Measurements from ENCODE around the gene PSMD1.

The PSMD1 gene

GRCh38 chr2:231013820-231014219 lies 42.8 kb upstream of the PSMD1 start:
- Histone ChIP-seq H4K20me1 (ENCODE audit: insufficient read depth, low read length) (no peaks in the 10 kb centered on the region), H3K4me1 (ENCODE audit: low read length) (no peaks in the 10 kb centered on the region), H2AFZ (ENCODE audit: low read depth, low read length) (no peak overlapping the region), H3K79me2 (ENCODE audit: low read length) (no peaks in the 10 kb centered on the region), H3K27ac (ENCODE audit: low read length) (no peak overlapping the region), H3K4me3 (ENCODE audit: low read length) (no peak overlapping the region), H3K4me2 (ENCODE audit: low read length) (no peak overlapping the region), H3K36me3 (replicated peaks; ENCODE audit: low read depth, low read length) (no peaks in the 10 kb centered on the region), H3K9ac (ENCODE audit: low read length) (no peak overlapping the region), H3K9me3 (ENCODE audit: insufficient read depth, low read length) (no peaks in the 10 kb centered on the region), H3K27me3 (ENCODE audit: low read depth, low read length) (no peaks in the 10 kb centered on the region)
- TF ChIP-seq, protein P1, sequence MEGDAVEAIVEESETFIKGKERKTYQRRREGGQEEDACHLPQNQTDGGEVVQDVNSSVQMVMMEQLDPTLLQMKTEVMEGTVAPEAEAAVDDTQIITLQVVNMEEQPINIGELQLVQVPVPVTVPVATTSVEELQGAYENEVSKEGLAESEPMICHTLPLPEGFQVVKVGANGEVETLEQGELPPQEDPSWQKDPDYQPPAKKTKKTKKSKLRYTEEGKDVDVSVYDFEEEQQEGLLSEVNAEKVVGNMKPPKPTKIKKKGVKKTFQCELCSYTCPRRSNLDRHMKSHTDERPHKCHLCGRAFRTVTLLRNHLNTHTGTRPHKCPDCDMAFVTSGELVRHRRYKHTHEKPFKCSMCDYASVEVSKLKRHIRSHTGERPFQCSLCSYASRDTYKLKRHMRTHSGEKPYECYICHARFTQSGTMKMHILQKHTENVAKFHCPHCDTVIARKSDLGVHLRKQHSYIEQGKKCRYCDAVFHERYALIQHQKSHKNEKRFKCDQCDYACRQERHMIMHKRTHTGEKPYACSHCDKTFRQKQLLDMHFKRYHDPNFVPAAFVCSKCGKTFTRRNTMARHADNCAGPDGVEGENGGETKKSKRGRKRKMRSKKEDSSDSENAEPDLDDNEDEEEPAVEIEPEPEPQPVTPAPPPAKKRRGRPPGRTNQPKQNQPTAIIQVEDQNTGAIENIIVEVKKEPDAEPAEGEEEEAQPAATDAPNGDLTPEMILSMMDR (IDR thresholded peaks at IDR 0.05; ENCODE audit: low read depth, low read length), result no peak
- no peak for TF ChIP-seq EZH2phosphoT487 (IDR thresholded peaks at IDR 0.05; ENCODE audit: low read depth)

GRCh38 chr2:231015478-231015877 lies 41.2 kb upstream of the PSMD1 start:
- Histone ChIP-seq H3K4me3 (ENCODE audit: low read length) (no peak overlapping the region), H3K36me3 (replicated peaks; ENCODE audit: low read depth, low read length) (no peaks in the 10 kb centered on the region), H3K27me3 (ENCODE audit: low read depth, low read length) (no peaks in the 10 kb centered on the region), H3K4me2 (ENCODE audit: low read length) (no peak overlapping the region), H3K79me2 (ENCODE audit: low read length) (no peaks in the 10 kb centered on the region), H4K20me1 (ENCODE audit: insufficient read depth, low read length) (no peaks in the 10 kb centered on the region), H3K27ac (ENCODE audit: low read length) (no peak overlapping the region), H3K4me1 (ENCODE audit: low read length) (no peaks in the 10 kb centered on the region), H3K9me3 (ENCODE audit: insufficient read depth, low read length) (no peaks in the 10 kb centered on the region), H3K9ac (ENCODE audit: low read length) (no peak overlapping the region), H2AFZ (ENCODE audit: low read depth, low read length) (no peak overlapping the region)
- TF ChIP-seq, protein P1 (IDR thresholded peaks at IDR 0.05; ENCODE audit: low read depth, low read length), result no peak
- no peak for TF ChIP-seq EZH2phosphoT487 (IDR thresholded peaks at IDR 0.05; ENCODE audit: low read depth)

DNA sequence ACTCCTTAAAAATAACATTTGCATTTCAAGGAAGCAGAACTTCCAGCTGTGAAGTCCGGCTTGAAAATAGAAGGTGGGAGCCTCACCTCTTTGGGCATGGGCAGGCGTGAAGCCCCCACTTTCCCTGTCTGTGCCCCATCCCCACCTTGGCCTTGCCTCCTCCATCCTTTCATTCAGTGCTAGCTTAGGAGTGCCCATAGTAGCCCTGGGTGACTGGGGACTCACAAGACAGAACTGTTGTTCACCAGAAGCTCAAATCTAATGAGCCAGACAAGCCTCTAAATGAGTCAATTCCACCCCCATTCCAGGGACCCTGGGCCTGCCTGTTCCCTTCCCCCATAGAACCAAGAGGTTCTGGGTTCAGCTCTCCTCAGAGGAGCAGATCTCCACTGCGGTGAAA lies 40.7 kb upstream of the PSMD1 start:
- no peak overlapping the region for H3K4me3 ChIP-seq (ENCODE audit: low read length)

DNA sequence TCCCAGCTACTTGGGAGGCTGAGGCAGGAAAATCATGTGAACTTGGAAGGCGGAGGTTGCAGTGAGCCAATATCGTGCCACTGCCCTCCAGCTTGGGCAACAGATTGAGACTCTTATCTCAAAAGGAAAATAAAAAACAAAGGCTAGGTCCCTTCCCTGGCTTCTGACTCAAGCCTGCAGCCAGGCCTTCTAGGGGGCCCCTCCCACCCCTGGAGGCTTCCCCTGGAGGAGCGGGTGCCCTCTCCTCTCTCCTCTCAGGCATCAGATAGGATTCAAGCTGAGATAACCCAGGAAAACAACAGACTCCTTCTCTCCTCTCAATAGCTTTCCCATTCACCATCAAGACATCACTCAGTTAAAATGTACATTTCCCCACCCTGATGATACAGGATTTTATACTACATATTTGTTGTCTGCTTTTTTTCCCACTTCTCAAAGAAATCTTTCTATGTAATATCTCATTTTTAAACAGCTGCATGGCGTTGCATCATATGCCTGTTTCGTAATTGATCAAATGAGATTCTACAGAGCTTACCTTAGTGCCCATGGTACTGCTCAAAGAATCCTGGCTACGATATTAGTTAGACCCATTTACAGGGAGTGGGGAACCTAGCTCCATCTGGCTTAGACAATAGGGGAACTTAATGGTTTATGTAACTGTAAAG lies 40.0 kb upstream of the PSMD1 start:
- Histone ChIP-seq H3K9ac (ENCODE audit: low read length) (no peak overlapping the region), H3K36me3 (replicated peaks; ENCODE audit: low read depth, low read length) (no peaks in the 10 kb centered on the region), H4K20me1 (ENCODE audit: insufficient read depth, low read length) (no peaks in the 10 kb centered on the region), H2AFZ (ENCODE audit: low read depth, low read length) (no peak overlapping the region), H3K9me3 (ENCODE audit: insufficient read depth, low read length) (no peaks in the 10 kb centered on the region), H3K27me3 (ENCODE audit: low read depth, low read length) (no peaks in the 10 kb centered on the region), H3K79me2 (ENCODE audit: low read length) (no peaks in the 10 kb centered on the region), H3K27ac (ENCODE audit: low read length) (no peak overlapping the region), H3K4me2 (ENCODE audit: low read length) (no peak overlapping the region), H3K4me3 (ENCODE audit: low read length) (no peak overlapping the region), H3K4me1 (ENCODE audit: low read length) (no peaks in the 10 kb centered on the region)
- no peak for TF ChIP-seq EZH2phosphoT487 (IDR thresholded peaks at IDR 0.05; ENCODE audit: low read depth)
- TF ChIP-seq, protein P1 (IDR thresholded peaks at IDR 0.05; ENCODE audit: low read depth, low read length), result no peak

More for the DNA sequence above, 40.7 kb upstream of the PSMD1 start:
- Histone ChIP-seq H3K79me2 (ENCODE audit: low read length) (no peaks in the 10 kb centered on the region), H3K9ac (ENCODE audit: low read length) (no peak overlapping the region), H3K9me3 (ENCODE audit: insufficient read depth, low read length) (no peaks in the 10 kb centered on the region), H2AFZ (ENCODE audit: low read depth, low read length) (no peak overlapping the region), H3K4me1 (ENCODE audit: low read length) (no peaks in the 10 kb centered on the region), H3K27ac (ENCODE audit: low read length) (no peak overlapping the region), H3K36me3 (replicated peaks; ENCODE audit: low read depth, low read length) (no peaks in the 10 kb centered on the region), H4K20me1 (ENCODE audit: insufficient read depth, low read length) (no peaks in the 10 kb centered on the region), H3K27me3 (ENCODE audit: low read depth, low read length) (no peaks in the 10 kb centered on the region), H3K4me2 (ENCODE audit: low read length) (no peak overlapping the region)
- no peak for TF ChIP-seq EZH2phosphoT487 (IDR thresholded peaks at IDR 0.05; ENCODE audit: low read depth)
- TF ChIP-seq, protein P1 (IDR thresholded peaks at IDR 0.05; ENCODE audit: low read depth, low read length), result no peak

All from OCI-LY3 (cell line).